NCI-H345 (cell line): ENCODE measurements around the gene WNT3A.
"Not testable (repeated sequence)": the region's sequence is repeated elsewhere in the genome, so short reads cannot be mapped to it uniquely, and the experiment has no call there.

ENCODE experiments used
- DNase-seq: peaks from one replicate; lab custom pipeline; 2025; lab: John Stamatoyannopoulos, UW

WNT3A gene

DNA sequence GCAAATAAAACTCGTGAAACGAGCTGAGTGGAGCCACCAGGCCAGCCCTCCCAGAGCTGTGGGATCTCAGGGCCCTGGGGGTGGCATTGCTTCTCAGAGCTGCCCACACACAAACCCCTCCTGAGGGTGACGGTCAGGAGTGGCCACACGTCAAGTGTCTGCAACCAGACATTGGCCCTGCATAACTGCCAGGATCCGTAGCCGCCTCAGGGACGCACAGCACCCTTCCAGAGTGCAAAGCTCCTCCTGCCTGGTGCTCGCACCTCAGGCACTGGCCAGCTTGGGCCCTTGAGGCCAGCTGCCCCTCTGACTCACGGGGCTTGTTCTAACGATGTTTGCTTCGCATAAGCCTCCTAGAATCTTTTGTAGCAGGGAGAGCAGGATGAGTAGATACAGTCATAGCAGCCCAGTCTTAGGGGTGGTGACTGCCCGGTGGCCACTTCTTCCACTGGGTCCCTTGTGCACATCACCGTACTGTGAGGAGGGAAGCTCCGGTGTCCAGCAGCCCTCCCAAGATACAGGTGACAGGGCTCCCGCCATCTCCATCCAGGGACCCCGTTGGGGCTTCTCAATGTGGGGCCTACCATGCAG, 5.0 kb downstream of the WNT3A start:
- no peak for DNase-seq

DNA sequence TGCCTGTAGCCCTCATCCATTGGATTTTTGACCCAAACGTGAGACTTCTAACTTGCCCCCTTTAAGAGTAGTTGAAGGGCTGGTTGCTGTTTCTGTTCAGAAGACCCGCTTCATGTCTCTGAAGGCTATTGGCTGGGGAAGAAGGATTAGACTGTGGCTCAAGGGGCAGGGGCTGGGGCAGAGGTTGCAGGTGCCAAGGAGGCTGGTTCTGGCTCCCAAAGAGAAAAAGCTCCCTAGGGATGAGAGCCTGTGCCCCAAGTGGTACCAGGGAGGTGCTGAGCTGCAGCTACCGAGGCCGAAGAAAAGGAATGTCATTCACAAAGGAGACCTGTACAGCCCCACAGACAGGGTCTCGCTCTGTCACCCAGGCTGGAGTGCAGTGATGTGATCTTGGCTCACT, 5.8 kb downstream of the WNT3A start:
- no peak for DNase-seq

DNA sequence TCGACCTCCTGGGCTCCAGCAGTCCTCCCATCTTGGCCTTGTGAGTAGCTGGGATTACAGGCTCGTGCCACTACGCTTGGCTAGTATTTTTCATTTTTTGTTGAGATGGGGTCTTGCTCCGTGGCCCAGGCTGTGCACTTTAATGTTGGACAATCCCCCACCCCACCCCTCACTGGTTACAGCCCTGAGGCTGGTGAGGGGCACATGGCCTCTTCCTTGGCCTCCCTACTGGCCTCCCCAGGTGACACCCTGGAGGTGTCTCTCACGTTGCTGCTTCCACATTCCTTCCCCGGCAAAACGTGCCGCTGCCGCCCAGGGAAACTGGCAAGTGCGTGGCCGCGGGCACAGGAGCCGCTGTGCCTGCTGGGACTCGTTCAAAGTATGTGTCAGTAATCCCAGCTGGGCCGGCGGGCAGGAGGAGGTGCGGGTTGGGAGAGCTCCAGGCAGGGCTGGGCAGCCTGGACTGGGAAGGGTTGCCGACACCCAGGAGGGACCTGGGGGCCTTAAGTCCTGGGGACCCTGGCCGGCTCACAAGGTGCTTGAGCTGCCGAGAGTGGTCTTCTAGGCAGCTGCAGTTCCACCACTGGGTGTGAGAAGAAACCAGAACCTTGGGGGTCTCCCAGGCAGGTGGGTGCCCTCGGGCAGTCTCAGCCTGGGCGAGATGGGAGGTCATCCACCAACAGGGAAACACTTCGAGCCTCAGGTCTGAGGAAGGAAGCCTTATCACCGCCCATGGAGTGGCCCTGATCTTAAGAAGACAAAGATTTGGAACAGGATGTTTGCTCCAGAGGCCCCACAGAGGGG, 6.5 kb downstream of the WNT3A start:
- no peak for DNase-seq

DNA sequence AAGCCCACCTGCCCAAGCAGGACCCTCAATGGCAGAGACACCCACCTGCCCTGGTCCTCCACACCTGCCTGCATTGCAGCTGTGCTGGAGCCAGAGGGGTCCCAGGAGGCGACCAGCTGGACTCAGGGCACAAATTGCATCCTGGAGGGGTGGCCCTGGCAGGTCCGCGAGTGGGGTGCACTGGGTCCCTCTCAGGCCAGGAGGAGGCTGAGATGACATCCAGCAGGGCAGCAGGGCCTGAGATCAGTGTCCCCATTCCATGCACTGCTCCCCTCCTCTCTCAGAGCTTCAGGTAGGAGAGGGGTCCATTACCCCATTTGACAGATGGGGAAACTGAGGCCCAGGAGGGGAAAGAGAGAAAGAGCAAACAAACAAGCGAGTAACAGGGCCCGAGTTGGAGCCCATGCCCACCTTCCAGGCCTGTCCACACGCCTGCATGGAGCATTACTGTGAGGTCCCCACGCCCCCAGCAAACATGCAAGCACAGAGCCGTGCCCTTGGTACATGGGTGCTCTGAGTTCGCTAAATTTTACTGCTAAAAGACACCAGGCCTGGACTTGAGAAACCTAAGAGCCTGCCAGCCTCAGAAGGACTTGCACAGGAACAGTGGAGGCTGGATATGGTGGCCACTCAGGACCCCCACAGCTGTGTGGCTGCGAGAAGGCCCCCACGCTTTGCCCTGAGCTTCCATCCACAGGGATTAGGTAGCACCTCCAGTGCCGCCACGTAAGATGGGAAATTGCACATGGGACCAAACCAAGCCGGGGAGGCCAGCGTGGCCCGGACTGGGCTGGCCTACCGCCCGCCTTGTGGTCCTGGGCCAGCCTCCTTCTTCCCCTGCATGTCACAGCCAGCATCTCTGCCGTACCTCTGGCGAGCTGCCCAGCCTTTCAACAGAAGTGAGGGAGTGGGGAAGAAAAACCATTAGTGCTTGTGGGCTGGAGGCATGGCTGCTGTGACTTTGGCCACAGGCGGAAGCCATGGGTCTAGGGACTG, 7.4 kb downstream of the WNT3A start:
- no peak for DNase-seq

DNA sequence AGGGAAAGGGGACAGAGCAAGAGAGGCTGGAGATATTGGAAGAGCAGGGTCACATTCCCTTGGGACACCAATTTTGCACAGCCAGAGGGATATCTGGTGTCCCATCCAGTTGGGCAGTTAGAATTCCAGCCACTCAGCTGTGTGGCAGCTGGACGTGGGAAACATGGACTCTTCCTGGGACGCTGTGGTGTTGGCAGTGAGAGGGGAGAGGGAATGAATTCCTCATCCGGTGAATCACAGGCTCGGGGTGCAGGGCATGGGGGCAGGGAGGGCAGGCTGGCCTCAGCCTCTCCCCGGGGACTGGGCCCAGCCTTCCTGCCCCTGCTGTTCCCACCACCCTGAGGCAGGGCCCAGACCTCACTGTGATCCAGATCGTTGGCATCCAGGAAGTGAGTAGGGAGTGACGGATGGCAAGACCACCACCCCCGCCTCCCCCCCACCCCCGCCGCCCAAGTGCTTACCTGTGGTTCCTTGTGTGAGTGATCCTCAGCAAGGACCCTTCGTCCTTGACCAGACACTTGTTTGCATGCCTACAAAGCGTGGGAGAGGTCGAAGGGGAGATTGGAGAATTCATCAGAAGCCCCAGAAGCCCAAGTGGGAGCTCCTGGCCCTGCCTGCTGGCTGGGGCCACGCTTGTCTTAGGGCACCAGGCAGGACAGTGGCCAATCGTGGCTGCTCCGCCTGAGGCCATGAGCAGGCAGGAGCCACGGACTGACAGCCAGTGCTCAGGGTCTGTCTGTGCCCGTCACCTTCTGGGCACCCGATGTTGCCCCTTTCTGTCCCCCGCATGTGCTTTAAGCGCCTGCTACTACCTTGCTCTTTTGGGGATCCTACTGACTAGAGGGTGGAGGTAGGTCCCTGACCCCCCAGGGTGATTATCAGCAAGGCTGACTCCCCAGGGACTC, 8.7 kb downstream of the WNT3A start:
- DNase-seq, result no peak

DNA sequence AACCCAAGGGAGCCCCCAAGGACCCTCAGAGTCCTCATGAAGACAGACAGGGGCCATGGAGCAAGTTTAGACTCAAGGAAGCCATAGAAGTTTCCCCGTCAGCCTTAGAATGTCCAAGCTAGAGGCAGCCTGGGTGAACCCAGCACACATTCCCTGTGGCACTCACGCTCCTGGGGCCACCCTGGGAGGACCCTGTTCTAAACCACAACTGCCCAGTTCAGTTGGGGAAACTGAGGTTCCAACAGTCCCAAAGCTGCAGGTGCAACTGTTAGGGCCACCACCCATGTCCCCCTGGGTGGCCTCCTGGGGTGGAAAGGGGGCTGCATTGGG, 9.3 kb downstream of the WNT3A start:
- DNase-seq, result no peak

DNA sequence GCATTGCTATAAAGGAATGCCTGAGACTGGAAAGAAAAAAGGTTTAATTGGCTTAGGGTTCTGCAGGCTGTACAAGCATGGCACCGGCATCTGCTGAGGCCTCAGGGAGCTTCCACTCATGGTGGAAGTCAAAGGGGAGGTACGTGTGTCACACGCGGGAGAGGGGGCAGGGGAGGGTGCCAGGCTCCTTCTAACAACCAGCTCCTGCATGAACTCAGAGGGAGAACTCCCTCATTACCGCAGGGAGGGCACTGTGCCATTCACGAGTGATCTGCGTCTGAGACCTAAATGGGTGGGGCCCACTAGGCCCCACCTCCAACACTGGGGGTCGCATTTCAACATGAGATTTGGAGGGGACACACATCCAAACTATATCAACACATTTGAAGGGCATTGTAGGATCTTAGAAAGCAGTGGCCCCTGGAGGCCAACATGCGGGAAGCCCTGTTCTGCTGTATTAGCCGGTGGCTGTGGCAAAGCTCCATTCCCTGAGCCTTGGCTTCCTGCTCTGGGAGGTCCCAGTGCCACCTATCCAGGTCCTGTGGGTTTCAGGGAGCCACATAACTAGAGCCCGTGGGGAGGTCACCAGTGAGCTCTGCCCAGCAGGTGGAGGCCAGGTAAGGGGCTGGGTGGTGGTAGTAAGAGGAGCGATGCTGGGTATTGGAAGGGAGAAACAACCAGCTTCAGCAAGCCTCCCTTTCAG, 10.0 kb downstream of the WNT3A start:
- DNase-seq, result no peak

DNA sequence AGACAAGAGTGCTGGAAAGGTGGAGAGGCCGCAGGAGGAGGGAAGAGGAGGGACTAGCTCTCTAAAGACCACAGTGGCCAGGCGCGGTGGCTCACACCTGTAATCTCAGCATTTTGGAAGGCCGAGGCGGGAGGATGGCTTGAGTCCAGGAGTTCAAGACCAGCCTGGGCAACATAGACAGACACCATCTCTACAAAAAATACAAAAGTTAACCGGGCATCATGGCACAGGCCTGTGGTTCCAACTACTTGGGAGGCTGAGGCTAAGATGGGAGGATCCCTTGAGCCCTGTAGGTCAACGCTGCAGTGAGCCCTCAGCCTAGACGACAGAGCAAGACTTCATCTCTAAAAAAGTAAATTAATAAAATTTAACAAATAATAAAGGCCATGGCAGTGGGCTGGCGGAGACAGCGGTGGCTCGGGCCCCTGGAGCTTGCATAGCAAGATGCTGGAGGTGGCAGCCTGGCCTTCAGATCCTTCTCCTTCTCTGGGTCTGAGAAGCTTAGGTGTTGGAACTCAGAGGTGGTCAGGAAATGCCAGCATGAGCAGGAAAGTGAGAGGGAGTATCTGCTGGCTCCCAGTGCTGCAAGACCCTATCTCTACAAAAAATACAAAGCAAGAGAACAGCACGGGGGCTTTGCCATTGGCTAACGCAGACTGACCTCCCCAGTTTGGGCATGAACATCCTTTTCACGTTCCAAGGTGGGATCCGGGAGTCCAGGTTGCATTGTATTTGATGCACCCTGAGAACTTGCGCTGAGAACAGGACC, 10.7 kb downstream of the WNT3A start:
- DNase-seq, result no peak

DNA sequence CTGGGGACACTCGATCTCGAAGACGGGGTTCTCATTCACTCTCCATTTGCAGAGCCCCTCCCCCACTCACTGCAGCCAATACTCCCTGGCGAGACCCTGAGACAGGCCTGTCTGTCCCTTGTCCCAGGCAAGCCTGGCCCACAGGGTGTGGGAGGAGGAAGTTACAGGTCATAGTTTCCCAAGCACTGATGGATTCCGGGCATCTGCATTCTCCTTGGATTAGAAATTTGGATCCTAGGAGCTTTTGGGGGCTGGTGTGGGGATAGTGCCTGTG, 11.3 kb downstream of the WNT3A start:
- DNase-seq, result no peak

DNA sequence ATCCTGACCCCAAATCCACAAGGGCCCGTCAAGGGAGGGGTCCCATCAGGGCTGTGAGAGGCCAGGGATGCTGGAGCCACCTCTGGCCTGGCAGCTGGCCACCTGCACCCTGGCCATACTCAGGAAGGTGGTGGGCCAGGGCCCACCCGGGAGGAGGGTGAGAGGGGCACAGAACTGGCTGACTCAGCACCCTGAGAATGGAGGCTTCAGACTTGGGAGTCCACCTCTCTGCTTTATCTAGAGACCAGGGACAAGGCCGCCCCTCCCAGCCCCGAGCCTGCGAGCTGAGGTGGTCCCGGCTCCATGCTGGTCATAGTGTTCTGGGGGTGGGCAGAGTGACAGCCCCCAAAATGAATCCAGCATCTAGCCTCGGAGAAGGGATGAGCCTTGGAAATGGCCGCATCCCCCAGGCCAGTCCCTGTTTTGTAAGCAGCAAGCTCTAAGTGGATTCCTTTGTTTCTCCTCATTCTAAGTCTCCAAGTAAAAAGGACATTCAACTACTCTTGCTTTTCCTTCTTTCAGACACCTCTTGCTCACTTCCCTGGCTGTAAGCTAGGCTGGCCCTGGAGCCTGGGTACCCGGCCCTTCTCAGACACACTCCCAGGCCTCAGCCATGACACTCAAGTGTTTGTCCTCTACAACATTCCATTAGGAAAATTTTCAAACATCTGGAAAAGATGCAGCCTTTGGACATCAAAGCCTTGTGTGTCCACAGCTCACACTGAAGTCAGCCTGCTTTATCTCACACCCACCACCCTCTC, 12.3 kb downstream of the WNT3A start:
- no peak for DNase-seq

DNA sequence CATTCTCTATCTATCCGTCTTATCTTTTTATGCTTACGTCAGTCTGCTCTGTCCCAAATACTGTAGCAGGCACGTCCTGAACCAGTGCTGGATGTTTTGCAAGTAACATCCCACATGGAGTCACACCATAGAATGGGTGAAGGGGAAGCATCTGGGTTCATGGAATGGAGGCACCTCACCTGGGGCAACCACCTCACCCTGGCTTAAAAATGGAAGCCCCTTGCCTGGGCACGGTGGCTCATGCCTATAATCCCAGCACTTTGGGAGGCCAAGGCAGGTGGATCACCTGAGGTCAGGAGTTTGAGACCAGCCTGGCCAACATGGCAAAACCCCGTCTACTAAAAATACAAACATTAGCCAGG, 12.9 kb downstream of the WNT3A start:
- DNase-seq, result not testable (repeated sequence)

DNA sequence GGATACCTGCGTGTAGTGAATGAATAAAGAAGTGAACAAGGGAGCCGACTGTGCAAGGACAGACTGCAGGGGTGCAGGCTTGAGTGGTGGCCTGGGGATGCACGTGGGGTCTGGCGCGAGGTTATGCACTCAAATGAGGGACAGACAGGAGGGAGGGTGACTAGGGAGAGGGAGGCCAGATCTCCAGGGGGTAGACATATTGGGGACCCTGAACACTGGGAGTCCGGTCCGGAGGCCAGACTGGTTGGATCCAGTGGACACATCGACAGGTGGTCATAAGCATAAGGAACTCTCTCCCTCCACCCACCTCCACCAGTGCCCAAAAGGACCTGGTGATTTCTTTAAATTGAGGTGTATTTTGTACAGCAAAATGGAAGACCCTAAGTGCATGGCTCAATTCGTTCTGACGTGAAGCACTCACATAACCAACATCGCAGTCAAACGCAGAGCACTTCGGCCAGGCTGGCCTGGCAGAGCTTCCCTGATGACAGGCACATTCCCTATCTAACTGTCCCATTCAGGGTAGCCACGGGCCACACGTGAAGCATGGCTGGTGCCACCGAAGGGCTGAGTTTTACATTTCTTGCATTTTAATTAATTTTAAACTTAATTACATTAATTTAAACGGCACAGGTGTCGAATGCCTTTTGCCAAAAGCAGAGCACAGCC, 14.0 kb downstream of the WNT3A start:
- DNase-seq, result no peak

DNA sequence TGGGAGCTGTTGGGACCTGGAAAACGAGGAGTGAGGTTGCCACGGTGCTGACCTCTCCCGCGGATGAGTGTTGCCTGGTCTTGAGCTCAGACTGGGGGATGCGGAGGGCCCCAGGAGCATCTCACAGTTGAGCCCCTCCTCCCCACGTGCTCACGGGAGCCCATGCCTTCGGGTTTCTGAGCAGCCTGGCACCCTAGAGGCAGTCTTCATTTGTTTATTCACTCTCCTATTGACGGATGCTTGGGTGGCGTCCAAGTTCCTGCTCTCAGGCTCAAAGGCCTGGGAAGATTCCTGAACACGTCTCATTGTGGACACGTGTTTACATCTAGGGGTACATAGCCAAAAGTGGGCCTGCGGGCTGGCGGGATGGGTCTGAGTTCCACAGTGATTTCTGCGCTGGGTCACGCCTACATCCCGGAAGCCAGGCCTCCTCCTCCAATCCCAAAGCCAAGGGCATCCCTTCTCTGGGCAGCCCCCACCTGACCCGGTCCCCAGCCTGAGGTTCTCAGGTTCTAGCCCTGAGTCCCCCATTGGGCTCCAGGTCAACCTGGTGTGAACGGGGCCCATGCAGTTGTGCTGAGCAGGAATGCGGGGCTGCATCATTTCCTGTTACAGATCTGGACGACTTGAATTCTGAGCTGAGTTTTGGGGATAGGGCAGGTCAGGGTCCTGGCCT, 14.7 kb downstream of the WNT3A start:
- DNase-seq, result peak; percentile 29

DNA sequence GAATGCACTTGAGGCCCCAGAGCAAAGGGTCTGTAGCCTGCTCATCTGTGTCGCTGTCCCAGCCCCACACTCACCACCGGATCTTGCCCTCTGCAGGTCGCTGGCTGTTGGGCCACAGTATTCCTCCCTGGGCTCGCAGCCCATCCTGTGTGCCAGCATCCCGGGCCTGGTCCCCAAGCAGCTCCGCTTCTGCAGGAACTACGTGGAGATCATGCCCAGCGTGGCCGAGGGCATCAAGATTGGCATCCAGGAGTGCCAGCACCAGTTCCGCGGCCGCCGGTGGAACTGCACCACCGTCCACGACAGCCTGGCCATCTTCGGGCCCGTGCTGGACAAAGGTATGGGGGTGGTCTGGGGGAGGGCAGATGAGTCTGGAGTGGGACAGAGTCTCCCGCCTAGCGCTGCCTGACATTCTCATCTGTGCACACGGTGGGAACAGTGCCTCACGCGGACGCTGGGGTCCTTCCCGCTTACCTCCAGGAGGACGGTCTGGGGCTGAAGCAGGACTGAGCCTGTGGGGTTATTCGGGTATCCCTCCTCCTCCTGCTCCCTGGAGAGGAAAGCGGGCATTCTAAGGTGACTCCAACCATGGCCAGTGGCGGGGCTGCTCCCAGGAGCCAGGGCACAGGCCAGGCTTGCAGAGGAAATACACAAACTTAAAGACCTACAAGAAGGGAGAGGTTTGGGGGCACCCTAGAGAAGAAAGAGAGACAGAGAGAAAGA, 15.9 kb downstream of the WNT3A start:
- no peak for DNase-seq

DNA sequence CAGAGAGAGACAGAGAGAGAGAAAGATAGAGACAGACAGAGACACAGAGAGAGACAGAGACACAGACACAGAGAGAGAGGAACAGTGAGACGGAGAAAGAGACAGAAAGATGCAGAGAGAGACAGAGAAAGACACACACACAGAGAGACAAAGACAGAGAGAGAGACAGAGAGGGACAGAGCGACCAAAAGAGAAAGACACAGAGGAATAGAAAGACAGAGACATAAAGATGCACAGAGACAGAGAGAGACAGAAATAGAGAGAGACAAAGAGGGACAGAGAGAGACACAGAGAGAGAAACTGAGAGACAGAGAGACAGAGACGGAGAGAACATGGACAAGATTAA, 16.5 kb downstream of the WNT3A start:
- no peak for DNase-seq

DNA sequence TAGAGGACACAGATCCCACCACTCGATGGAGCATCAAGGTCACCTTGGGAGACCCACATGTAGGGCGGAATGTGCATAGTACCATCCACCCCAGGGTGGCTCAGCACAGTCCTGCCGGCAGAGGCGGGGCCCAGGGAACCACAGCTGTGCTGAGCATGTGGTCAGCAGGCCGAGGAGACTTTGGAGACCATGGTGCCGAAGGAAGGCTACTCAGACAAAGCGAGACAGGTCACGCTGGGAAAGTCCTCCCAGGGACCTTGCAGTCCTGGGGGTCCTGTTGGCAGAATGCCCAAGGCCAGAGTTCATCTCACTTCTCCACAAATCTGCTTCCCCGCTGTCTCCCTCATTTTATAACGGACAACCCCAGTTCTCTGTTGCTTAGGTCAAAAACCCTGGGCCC, 22.5 kb downstream of the WNT3A start:
- no peak for DNase-seq

DNA sequence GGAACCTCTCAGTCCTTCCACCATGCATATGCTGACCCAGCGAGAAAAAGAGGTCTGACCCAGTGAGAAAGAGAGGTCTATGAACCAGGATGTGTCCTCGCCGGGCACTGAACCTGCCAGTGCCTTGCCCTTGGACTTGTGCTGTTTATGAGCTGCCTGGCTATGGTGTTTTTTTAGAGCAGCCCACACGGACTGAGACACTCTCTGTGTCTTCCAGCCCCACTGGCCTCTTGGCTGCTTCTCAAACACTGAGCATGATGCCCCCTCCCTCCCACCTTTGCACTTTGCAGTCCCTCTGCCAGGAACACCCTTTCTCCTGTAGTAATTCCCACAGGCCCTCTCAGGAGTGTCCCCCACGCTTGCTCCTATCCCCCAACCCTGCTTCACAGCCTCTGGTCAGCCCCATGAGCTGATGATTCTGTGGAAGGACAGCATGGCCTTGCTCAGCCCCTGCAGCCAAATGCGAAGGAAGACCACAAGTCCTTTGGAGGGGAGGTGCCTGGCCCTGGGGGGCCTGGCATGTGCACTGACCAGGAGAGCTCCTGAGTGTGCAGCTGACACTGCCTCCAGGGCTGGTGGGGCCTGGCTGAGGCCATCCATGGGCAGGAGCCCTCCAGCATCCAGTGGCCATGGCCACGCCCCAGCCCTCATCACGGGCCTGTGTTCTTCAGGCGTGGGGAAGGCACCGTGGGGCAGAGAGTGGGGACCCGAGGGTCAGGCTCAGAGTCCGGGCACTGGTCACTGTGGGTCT, 23.8 kb downstream of the WNT3A start:
- DNase-seq, result no peak
